ENCODE data around the gene KCNAB2. TPM values are rescaled to one million over a fixed set of nuclear protein-coding genes. Genes with fewer than 3 reads are reported as not detected.

KCNAB2 gene
- total RNA-seq, 1 donor from 2014 or later, result 2.7 TPM

DNA sequence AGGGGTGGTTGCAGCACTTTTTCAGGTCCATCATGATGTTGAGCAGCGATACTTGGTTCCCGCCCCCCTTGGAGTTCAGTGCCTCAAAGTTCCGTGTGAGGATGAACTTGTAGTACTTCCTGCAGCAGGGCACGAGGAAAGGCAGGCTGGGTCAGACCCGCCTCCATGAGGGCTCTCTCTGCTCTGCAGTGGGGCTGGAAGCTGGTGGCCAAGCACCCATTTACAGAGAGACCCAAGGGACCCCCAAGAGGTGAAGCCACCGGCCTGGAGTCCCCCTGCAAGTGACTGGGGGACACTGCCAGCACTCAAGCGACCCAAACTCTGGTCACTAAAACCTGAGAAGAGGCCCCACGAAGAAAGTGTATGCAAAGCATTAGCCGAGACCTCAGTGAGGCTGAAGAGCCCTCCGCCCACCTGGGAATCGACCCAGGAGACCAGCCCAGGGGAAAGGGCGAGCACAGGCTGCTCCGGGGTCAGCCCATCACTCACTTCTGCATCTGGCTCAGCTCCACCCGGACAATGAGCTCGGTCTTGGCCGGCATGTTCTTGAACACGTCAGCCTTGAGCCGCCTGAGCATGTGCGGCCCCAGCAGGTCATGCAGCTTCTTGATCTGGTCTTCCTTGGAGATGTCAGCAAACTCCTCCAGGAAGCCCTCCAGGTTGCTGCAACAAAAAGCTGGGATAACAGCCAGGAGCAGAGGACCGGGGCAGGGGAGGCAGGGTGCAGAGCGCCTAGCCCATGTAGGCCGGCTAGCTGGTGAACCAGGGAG, 89.2 kb downstream of the KCNAB2 start:
- H3K36me3 ChIP-seq (ENCODE audit: control insufficient read depth, insufficient read depth, low read length), result no peaks in the 10 kb centered on the region
- no peak for DNase-seq (ENCODE audit: low read depth)

GRCh38 chr1:6136516-6137220, 91.0 kb downstream of the KCNAB2 start:
- Histone ChIP-seq H3K4me3 (ENCODE audit: low read depth, low read length) (no peak overlapping the region), H3K27me3 (ENCODE audit: control insufficient read depth, insufficient read depth, low read length) (peaks cover 6% of the 10 kb centered on the region), H3K36me3 (ENCODE audit: control insufficient read depth, insufficient read depth, low read length) (no peaks in the 10 kb centered on the region)
- no peak for DNase-seq (ENCODE audit: low read depth)
- no peak for TF ChIP-seq CTCF (IDR thresholded peaks at IDR 0.05; ENCODE audit: insufficient read depth, low read length, poor library complexity, severe bottlenecking)

More for the DNA sequence above, 89.2 kb downstream of the KCNAB2 start:
- no peak overlapping the region for H3K4me3 ChIP-seq (ENCODE audit: low read depth, low read length)
- TF ChIP-seq CTCF (IDR thresholded peaks at IDR 0.05; ENCODE audit: insufficient read depth, low read length, poor library complexity, severe bottlenecking), result no peak
- peaks cover 6% of the 10 kb centered on the region for H3K27me3 ChIP-seq (ENCODE audit: control insufficient read depth, insufficient read depth, low read length)

DNA sequence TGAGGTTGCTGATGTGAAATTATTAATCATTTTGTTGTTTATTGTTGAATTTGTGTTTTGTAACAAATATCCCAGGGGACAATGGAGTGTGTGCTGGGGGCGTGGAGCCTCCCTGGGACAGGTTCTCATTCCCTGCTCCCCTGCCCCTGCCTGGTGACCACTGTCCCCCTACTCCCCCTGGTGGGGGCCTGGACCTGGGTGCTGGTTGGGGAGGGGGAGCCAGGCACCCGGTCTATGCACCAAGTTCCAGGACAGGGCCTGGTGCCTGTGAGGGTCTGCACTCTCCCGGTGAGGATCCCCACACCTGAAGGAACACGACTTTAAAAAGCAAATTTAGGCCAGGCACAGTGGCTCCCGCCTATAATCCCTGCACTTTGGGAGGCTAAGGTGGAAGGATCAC, 92.1 kb downstream of the KCNAB2 start:
- H3K36me3 ChIP-seq (ENCODE audit: control insufficient read depth, insufficient read depth, low read length), result no peaks in the 10 kb centered on the region
- DNase-seq (ENCODE audit: low read depth), result no peak
- no peak overlapping the region for H3K4me3 ChIP-seq (ENCODE audit: low read depth, low read length)
- TF ChIP-seq CTCF (IDR thresholded peaks at IDR 0.05; ENCODE audit: insufficient read depth, low read length, poor library complexity, severe bottlenecking), result no peak
- peaks cover 6% of the 10 kb centered on the region for H3K27me3 ChIP-seq (ENCODE audit: control insufficient read depth, insufficient read depth, low read length)

GRCh38 chr1:6140413-6140812, 94.7 kb downstream of the KCNAB2 start:
- no peak overlapping the region for H3K4me3 ChIP-seq (ENCODE audit: low read depth, low read length)
- H3K36me3 ChIP-seq (ENCODE audit: control insufficient read depth, insufficient read depth, low read length), result no peaks in the 10 kb centered on the region
- H3K27me3 ChIP-seq (ENCODE audit: control insufficient read depth, insufficient read depth, low read length), result peaks cover 21% of the 10 kb centered on the region
- TF ChIP-seq CTCF (IDR thresholded peaks at IDR 0.05; ENCODE audit: insufficient read depth, low read length, poor library complexity, severe bottlenecking), result no peak
- DNase-seq (ENCODE audit: low read depth), result no peak

GRCh38 chr1:6141592-6141991, 95.9 kb downstream of the KCNAB2 start:
- H3K4me3 ChIP-seq (ENCODE audit: low read depth, low read length), result no peak overlapping the region
- no peak for TF ChIP-seq CTCF (IDR thresholded peaks at IDR 0.05; ENCODE audit: insufficient read depth, low read length, poor library complexity, severe bottlenecking)
- no peaks in the 10 kb centered on the region for H3K36me3 ChIP-seq (ENCODE audit: control insufficient read depth, insufficient read depth, low read length)
- peaks cover 30% of the 10 kb centered on the region for H3K27me3 ChIP-seq (ENCODE audit: control insufficient read depth, insufficient read depth, low read length)
- no peak for DNase-seq (ENCODE audit: low read depth)
